Measurements from ENCODE around the gene TAOK2.

DNA sequence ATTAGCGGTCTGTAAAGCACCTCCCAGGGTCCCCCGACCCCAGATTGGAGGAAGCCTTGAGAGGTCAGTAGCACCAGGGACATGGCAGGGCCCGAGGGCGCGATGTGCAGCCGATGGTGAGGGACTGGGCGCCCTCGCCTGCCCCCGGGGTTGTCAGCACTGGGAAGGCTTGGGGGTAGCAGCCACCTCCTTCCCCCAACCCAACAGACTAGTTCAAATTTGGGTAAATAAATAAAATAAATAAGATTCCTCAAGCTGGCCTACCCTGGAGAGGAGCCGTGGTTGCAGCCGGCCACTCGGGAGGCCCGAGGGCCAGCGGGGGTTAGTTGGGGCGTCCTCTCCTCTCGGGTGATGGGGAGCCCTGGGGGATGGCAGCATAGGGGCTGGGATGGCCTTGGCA, 50.8 kb downstream of the TAOK2 start:
- TF ChIP-seq EZH2phosphoT487 (IDR thresholded peaks at IDR 0.05; ENCODE audit: borderline replicate concordance, low read length): no peak
- TF ChIP-seq, protein P1, sequence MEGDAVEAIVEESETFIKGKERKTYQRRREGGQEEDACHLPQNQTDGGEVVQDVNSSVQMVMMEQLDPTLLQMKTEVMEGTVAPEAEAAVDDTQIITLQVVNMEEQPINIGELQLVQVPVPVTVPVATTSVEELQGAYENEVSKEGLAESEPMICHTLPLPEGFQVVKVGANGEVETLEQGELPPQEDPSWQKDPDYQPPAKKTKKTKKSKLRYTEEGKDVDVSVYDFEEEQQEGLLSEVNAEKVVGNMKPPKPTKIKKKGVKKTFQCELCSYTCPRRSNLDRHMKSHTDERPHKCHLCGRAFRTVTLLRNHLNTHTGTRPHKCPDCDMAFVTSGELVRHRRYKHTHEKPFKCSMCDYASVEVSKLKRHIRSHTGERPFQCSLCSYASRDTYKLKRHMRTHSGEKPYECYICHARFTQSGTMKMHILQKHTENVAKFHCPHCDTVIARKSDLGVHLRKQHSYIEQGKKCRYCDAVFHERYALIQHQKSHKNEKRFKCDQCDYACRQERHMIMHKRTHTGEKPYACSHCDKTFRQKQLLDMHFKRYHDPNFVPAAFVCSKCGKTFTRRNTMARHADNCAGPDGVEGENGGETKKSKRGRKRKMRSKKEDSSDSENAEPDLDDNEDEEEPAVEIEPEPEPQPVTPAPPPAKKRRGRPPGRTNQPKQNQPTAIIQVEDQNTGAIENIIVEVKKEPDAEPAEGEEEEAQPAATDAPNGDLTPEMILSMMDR (IDR thresholded peaks at IDR 0.05; ENCODE audit: low read depth, low read length, poor library complexity, severe bottlenecking): no peak

All from DOHH2 (cell line).